NCI-H2196 treated with DMSO at 0.1 percent for 48 hours (cell line): ENCODE measurements around the gene SGPL1.
"Not testable (repeated sequence)": the region's sequence is repeated elsewhere in the genome, so short reads cannot be mapped to it uniquely, and the experiment has no call there.

ENCODE experiments used
- DNase-seq: peaks from one replicate; lab custom pipeline; 2025; ENCODE audit not compliant: unreplicated experiment; lab: John Stamatoyannopoulos, UW

SGPL1 gene

GRCh38 chr10:70918851-70919530 lies 103.2 kb downstream of the SGPL1 start:
- DNase-seq: no peak

GRCh38 chr10:70919906-70920305 lies 104.2 kb downstream of the SGPL1 start:
- DNase-seq: not testable (repeated sequence)

GRCh38 chr10:70920519-70920918 lies 104.8 kb downstream of the SGPL1 start:
- peak; percentile 7 for DNase-seq

- no peak for DNase-seq
These were observed 105.5 kb downstream of the SGPL1 start for GRCh38 chr10:70921285-70921684.

- DNase-seq: no peak
These were observed 107.9 kb downstream of the SGPL1 start for GRCh38 chr10:70923696-70924095.

- DNase-seq: no peak
These were observed 109.9 kb downstream of the SGPL1 start for GRCh38 chr10:70925377-70926225.

GRCh38 chr10:70926226-70927000 lies 110.7 kb downstream of the SGPL1 start:
- no peak for DNase-seq

- DNase-seq: no peak
These were observed 111.6 kb downstream of the SGPL1 start for GRCh38 chr10:70927189-70927943.

- no peak for DNase-seq
These were observed 112.4 kb downstream of the SGPL1 start for GRCh38 chr10:70928140-70928539.

GRCh38 chr10:70930263-70931000 lies 114.7 kb downstream of the SGPL1 start:
- no peak for DNase-seq
